ENCODE results near the gene CDK12. TPM values are rescaled to one million over a fixed set of nuclear protein-coding genes. Genes with fewer than 3 reads are reported as not detected.

CDK12 gene
- total RNA-seq, 4 donors from 2014 or later = 46.1 to 71.6 (median 50.6) TPM

GRCh38 chr17:39563476-39563875 lies 102.2 kb downstream of the CDK12 start:
- H3K27ac ChIP-seq = no peak overlapping the region
- H3K36me3 ChIP-seq = peaks cover 2 to 6% of the 10 kb centered on the region in 2 donors
- peak; percentile 57 to 60 for DNase-seq
- intact Hi-C loops (cut with DNase I) = no loop called here
- WGBS, 2 donors = 17 to 33% methylated on average over 17 of the region's 17 CpGs
- no peaks in the 10 kb centered on the region for H3K27me3 ChIP-seq
- TF ChIP-seq CTCF (IDR thresholded peaks at IDR 0.05) = no peak
- no peak for TF ChIP-seq POLR2A (IDR thresholded peaks at IDR 0.05)
- H3K4me1 ChIP-seq = no peaks in the 10 kb centered on the region
- H3K9me3 ChIP-seq = no peaks in the 10 kb centered on the region
- H3K4me3 ChIP-seq (replicated peaks in 1 of 3) = no peak overlapping the region

GRCh38 chr17:39564211-39564848 lies 103.0 kb downstream of the CDK12 start:
- DNase-seq = no peak
- WGBS, 2 donors = 89 to 96% methylated on average over 4 of the region's 4 CpGs
- Histone ChIP-seq H3K36me3 (peaks cover 2 to 6% of the 10 kb centered on the region in 2 donors), H3K9me3 (no peaks in the 10 kb centered on the region), H3K27me3 (no peaks in the 10 kb centered on the region), H3K4me3 (replicated peaks in 1 of 3) (no peak overlapping the region), H3K4me1 (no peaks in the 10 kb centered on the region), H3K27ac (no peak overlapping the region)
- intact Hi-C loops (cut with DNase I) = no loop called here
- TF ChIP-seq POLR2A (IDR thresholded peaks at IDR 0.05) (no peak), CTCF (IDR thresholded peaks at IDR 0.05) (no peak)

DNA sequence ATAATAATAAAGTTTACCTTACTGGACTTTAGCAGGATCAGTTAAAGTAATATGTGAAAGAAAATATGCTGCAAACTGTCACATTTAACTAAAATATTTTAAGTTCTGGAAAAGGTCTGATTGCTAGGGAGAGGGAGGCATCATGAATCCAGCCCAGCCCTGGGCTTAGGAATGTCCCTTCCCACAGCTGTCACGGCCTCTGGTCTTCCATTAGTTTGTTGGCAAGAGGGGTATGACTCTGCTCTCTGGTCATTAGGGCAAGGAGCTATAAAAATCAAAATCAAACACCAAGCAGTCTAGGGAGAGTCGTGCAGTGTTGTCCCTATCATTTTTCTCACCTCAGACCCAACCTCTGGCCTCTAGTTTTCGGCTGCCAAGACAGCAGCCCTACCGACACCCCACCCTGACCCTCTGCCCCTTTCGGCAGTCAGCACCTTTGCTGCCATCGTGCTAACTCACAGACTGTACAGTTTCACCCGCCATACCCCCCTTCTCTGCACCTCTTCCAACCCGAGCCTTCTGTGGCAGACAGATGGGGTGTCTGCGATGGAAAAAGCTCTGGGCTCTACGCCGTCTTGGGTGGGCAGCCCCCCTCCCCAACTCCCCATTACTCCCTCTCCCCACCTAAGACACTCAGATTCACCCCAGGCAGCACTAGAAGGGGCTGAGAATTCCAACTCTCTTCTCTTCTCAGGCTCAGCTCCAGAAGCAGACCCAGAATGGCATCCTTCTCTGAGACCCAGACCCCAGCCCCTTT lies 105.0 kb downstream of the CDK12 start:
- Histone ChIP-seq H3K4me1 (no peaks in the 10 kb centered on the region), H3K27ac (no peak overlapping the region), H3K36me3 (peaks cover 0 to 6% of the 10 kb centered on the region in 2 donors), H3K4me3 (replicated peaks in 1 of 3) (no peak overlapping the region), H3K9me3 (no peaks in the 10 kb centered on the region), H3K27me3 (no peaks in the 10 kb centered on the region)
- WGBS, 2 donors = 92 to 93% methylated on average over 11 of the region's 11 CpGs
- TF ChIP-seq POLR2A (IDR thresholded peaks at IDR 0.05) = no peak
- no peak for DNase-seq
- intact Hi-C loops (cut with DNase I) = no loop called here

GRCh38 chr17:39568702-39569101 lies 107.4 kb downstream of the CDK12 start:
- Histone ChIP-seq H3K36me3 (peaks cover 0 to 6% of the 10 kb centered on the region in 2 donors), H3K9me3 (no peaks in the 10 kb centered on the region), H3K4me3 (replicated peaks in 1 of 3) (no peak overlapping the region), H3K27me3 (no peaks in the 10 kb centered on the region), H3K27ac (no peak overlapping the region), H3K4me1 (peaks cover 0 to 5% of the 10 kb centered on the region in 2 donors)
- intact Hi-C loops (cut with DNase I) = no loop called here
- 87 to 93% methylated on average over 9 of the region's 9 CpGs for WGBS, 2 donors
- TF ChIP-seq POLR2A (IDR thresholded peaks at IDR 0.05) (no peak), CTCF (IDR thresholded peaks at IDR 0.05) (no peak)
- no peak for DNase-seq

DNA sequence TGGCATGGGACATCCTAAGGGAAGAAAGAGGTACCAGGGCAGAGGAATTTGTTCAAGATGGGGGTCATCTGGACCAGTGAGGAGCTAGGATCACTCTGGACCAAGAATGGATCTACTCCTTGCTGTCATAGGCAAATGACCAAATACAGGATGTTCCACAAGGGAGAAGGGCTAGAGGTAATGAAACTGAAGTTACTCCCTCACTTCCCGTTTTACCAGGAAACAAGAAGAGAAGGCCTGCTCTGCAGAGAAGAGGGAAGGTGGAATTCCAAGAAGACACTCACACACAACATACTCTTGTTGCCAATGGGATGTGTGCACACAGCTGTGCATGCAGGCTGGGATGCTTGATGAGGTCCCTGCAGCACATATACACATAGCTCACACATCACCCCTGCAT lies 107.8 kb downstream of the CDK12 start:
- WGBS, 2 donors = 75 to 82% methylated on average over 1 of the region's 1 CpG
- DNase-seq = no peak
- H3K4me3 ChIP-seq (replicated peaks in 1 of 3) = no peak overlapping the region
- intact Hi-C loops (cut with DNase I) = no loop called here
- no peak overlapping the region for H3K27ac ChIP-seq
- H3K27me3 ChIP-seq = no peaks in the 10 kb centered on the region
- peaks cover 0 to 6% of the 10 kb centered on the region in 2 donors for H3K36me3 ChIP-seq
- no peaks in the 10 kb centered on the region for H3K9me3 ChIP-seq
- no peak for TF ChIP-seq CTCF (IDR thresholded peaks at IDR 0.05)
- H3K4me1 ChIP-seq = peaks cover 0 to 5% of the 10 kb centered on the region in 2 donors
